Heart right ventricle (tissue), 16 donors: ENCODE results near the gene SIDT2. TPM values are rescaled to one million over a fixed set of nuclear protein-coding genes. Genes with fewer than 3 reads are reported as not detected.

ENCODE experiments used
- ATAC-seq, 8 donors: fragments of 200-7000 bp; cut with Tn5 transposase; one replicate each; pipeline ENCODE4 v1.9.1; 2020; ENCODE audit warnings: mild to moderate bottlenecking in 8 of 8, moderate library complexity in 8 of 8, moderate number of reproducible peaks in 1 of 8
- DNase-seq, 2 donors: peaks; one replicate each; pipeline ENCODE4 v3.0.0-alpha.2; 2020
- H3K27ac ChIP-seq, 10 donors: fragments of 200-600 bp; sonication (generic) in 2 of 10; one replicate each; pipeline versions ENCODE4 v1.5.0 to v1.8.0; 2020 to 2022; ENCODE audit warnings: mild to moderate bottlenecking in 3 of 10
- H3K27me3 ChIP-seq, 7 donors: fragments of 200-600 bp; one replicate each; pipeline ENCODE4 v1.8.0; 2021 to 2022; ENCODE audit warnings: mild to moderate bottlenecking in 2 of 7
- H3K36me3 ChIP-seq, 9 donors: fragments of 200-600 bp; sonication (generic) in 1 of 9; one replicate each; pipeline versions ENCODE4 v1.5.0 to v1.8.0; 2020 to 2022; ENCODE audit warnings: mild to moderate bottlenecking in 2 of 9
- H3K4me1 ChIP-seq, 9 donors: fragments of 200-600 bp; sonication (generic) in 1 of 9; one replicate each; pipeline versions ENCODE4 v1.5.0 to v1.8.0; 2020 to 2022; ENCODE audit warnings: mild to moderate bottlenecking in 4 of 9
- H3K4me3 ChIP-seq, 10 donors: fragments of 200-600 bp; sonication (generic) in 2 of 10; one replicate each; pipeline versions ENCODE4 v1.5.0 to v1.8.0; 2020 to 2022; ENCODE audit warnings: mild to moderate bottlenecking in 7 of 10, moderate library complexity in 2 of 10
- H3K9me3 ChIP-seq, 11 donors: fragments of 200-600 bp in 10 of 11; sonication (generic) in 2 of 11; one replicate each; pipeline versions ENCODE4 v1.5.0 to v1.8.0; 2013 to 2022; ENCODE audit warnings: mild to moderate bottlenecking in 2 of 11, control low read depth in 1 of 11, moderate library complexity in 1 of 11
- CTCF ChIP-seq, 9 donors: fragments of 200-600 bp; sonication (generic) in 2 of 9; IDR thresholded peaks; one replicate each; pipeline versions ENCODE4 v1.5.0 to v1.8.0; 2021 to 2022; ENCODE audit warnings: antibody characterized with exemption in 9 of 9, mild to moderate bottlenecking in 5 of 9, moderate library complexity in 1 of 9
- WGBS, 2 donors: extraction: QIAGEN DNeasy Blood & Tissue Kit; methylation state at CpG; one replicate each; pipeline ENCODE4 v1.1.7; 2013; ENCODE audit warnings: inconsistent platforms in 1 of 2; 5-methylcytosine and 5-hydroxymethylcytosine counted together
- intact Hi-C, 10 donors: fragments of 100-400 bp; cut with DNase I; formaldehyde crosslinking; loops; one replicate each; pipeline versions ENCODE4 v1.11.1 to v1.14.2; 2022
- polyA plus RNA-seq, 2 donors: library from polyadenylated mRNA; stranded (reverse); fragments of 200-250 nt; gene quantifications; one replicate each; pipeline ENCODE4 v1.2.3, GENCODE V29; 2013
- total RNA-seq, 10 donors: library from RNA; stranded (reverse); fragmentation: NEBNext Ultra II Directional in 3 of 10; extraction: Animal tissue kit (Norgen Biotek cat#: 25700) in 3 of 10; gene quantifications; one replicate each; pipeline versions ENCODE4 v1.2.1 to v1.2.4, GENCODE V29; 2021 to 2023
- donor health status: Arrhythmogenic right ventricular cardiomyopathy.
- donor health status: ischemic (EF 13 %, LVEDD 7.1; RV severe dilation, severe dysfunction).
- donor health status: healthy with polysubstance abuse.
- donor health status: DM: no; HTN: yes; CAD: no.
- donor health status: DM: no; HTN: no; CAD: no.
- donor health status: ischemic (EF 25% LVEDD 6.9; RV normal size, moderate dysfunction).
- donor health status: ischemic (EF 25% LVEDD 5.7; RV mildly dilated, moderate dysfunction).
- donor health status: healthy.
- donor health status: DM: yes; HTN: yes; CAD: no.
- donor health status: Ischemic cardiomyopathy.
- donor health status: ischemic (EF 35%, LVEDD 5.7; RV mildly dilated, moderate dysfunction).
- donor health status: nonischemic (EF 11% LVEDD 7.7; RV severe dilation, severe dysfunction).
- donor health status: DM: yes; HTN: yes; CAD: no.
- donor health status: PGD.
- donor health status: ischemic (EF 29% LVEDD 5.4; RV normal size, mild dysfunction).
- donor health status: nonischemic (EF 23%, LVEDD 6.1; RV moderate dilation, normal function).

SIDT2 gene
- total and polyA plus RNA-seq, 12 donors: 13.0 to 33.6 (median 22.0) TPM

DNA sequence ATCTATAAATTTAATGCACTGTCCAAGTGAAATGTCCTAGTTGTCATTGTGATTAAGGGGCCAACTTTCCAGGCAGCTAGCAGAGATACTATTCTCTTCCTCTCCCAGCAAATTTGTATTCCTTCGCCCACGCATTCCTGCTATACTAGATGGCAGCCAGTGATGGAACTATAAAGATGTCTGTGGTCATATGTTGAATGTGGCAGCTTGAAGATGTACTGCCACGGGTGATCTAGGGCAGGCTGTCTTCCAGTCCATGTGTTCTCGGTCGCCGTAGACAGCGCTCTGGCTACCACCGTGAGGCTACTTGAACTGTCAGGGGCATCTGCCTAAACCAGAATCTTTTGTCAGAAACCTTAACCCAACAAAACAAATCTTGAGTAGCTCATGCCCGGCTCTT, 8.3 kb upstream of the SIDT2 start:
- 68 to 75% methylated on average over 9 of the region's 9 CpGs for WGBS, 2 donors
- H3K36me3 ChIP-seq: peaks cover 0 to 68% (median 36%) of the 10 kb centered on the region in 9 donors
- no peak for ATAC-seq

DNA sequence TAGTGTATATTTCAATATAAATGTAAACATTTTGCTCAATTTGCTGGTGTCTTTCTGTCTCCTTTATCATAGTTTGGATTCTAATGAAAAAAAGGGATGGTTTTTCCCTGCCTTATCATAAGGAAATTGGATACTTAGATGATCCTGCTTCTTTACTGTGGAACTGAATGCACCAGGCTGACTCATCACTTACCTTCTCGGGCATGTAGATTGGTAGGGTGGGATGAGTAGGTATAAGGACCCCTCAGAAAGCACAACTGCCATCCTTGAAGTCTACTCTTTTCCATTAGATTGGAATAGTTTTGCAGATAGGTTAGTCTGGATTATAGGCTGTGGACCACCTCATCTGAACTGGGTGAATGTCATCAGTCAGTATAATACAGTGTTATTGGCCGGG, 7.5 kb upstream of the SIDT2 start:
- no peaks in the 10 kb centered on the region for H3K27me3 ChIP-seq
- DNase-seq (no peak), ATAC-seq (peak in 3 of 8 donors; percentile 3 to 8 (median 8))
- peak overlapping the region in 5 of 10 donors; percentile 29 to 81 (median 44) for H3K27ac ChIP-seq
- peaks cover 6 to 37% (median 29%) of the 10 kb centered on the region in 9 donors for H3K4me1 ChIP-seq
- 91 to 93% methylated on average over 2 of the region's 2 CpGs for WGBS, 2 donors
- H3K36me3 ChIP-seq: peaks cover 0 to 60% (median 34%) of the 10 kb centered on the region in 9 donors
- no peaks in the 10 kb centered on the region for H3K9me3 ChIP-seq
- intact Hi-C loops: no loop called here
- H3K4me3 ChIP-seq: no peak overlapping the region
- no peak for TF ChIP-seq CTCF (IDR thresholded peaks at IDR 0.05)

More for the DNA sequence above, 8.3 kb upstream of the SIDT2 start:
- H3K27me3 ChIP-seq: no peaks in the 10 kb centered on the region
- no peak for TF ChIP-seq CTCF (IDR thresholded peaks at IDR 0.05)
- DNase-seq: no peak
- H3K27ac ChIP-seq: peak overlapping the region in 1 of 10 donors; percentile 16
- H3K9me3 ChIP-seq: no peaks in the 10 kb centered on the region
- peaks cover 6 to 37% (median 29%) of the 10 kb centered on the region in 9 donors for H3K4me1 ChIP-seq
- H3K4me3 ChIP-seq: no peak overlapping the region
- intact Hi-C loops: no loop called here

GRCh38 chr11:117171404-117172061, 7.0 kb upstream of the SIDT2 start:
- Histone ChIP-seq H3K4me1 (peaks cover 6 to 37% (median 29%) of the 10 kb centered on the region in 9 donors), H3K27me3 (no peaks in the 10 kb centered on the region), H3K36me3 (peaks cover 0 to 55% (median 29%) of the 10 kb centered on the region in 9 donors), H3K4me3 (no peak overlapping the region), H3K27ac (peak overlapping the region in 8 of 10 donors; percentile 29 to 81 (median 43)), H3K9me3 (no peaks in the 10 kb centered on the region)
- no peak for TF ChIP-seq CTCF (IDR thresholded peaks at IDR 0.05)
- ATAC-seq: peak in 6 of 8 donors; percentile 23 to 71 (median 38)
- 60 to 70% methylated on average over 14 of the region's 14 CpGs for WGBS, 2 donors
- intact Hi-C loops: no loop called here
- DNase-seq: no peak

GRCh38 chr11:117172724-117173421, 5.7 kb upstream of the SIDT2 start:
- intact Hi-C loops: no loop called here
- no peak for DNase-seq

More at GRCh38 chr11:117172724-117173421, 5.7 kb upstream of the SIDT2 start:
- TF ChIP-seq CTCF (IDR thresholded peaks at IDR 0.05): no peak
- no peak overlapping the region for H3K4me3 ChIP-seq
- H3K4me1 ChIP-seq: peaks cover 6 to 43% (median 33%) of the 10 kb centered on the region in 9 donors
- no peaks in the 10 kb centered on the region for H3K27me3 ChIP-seq
- 58 to 64% methylated on average over 14 of the region's 14 CpGs for WGBS, 2 donors
- H3K27ac ChIP-seq: peak overlapping the region in 8 of 10 donors; percentile 28 to 81 (median 53)
- peak in 7 of 8 donors; percentile 15 to 46 (median 29) for ATAC-seq
- H3K9me3 ChIP-seq: no peaks in the 10 kb centered on the region
- H3K36me3 ChIP-seq: peaks cover 0 to 41% (median 17%) of the 10 kb centered on the region in 9 donors
